Osteocyte (in vitro differentiated cells): ENCODE measurements around the gene DPF3. TPM values are rescaled to one million over a fixed set of nuclear protein-coding genes. Genes with fewer than 3 reads are reported as not detected.

Experiments
- DNase-seq: peaks from one replicate; pipeline ENCODE4 v3.0.0; 2021; ENCODE audit warnings: mixed read lengths; ENCODE audit not compliant: unreplicated experiment; ENCODE audit errors: extremely low spot score
- H3K27ac Mint-ChIP-seq: one replicate; pipeline ENCODE4 v1.8.0; 2021; ENCODE audit warnings: mild to moderate bottlenecking, mixed read lengths; ENCODE audit not compliant: unreplicated experiment
- H3K27me3 Mint-ChIP-seq: one replicate; pipeline ENCODE4 v1.8.0; 2021; ENCODE audit warnings: mixed read lengths; ENCODE audit not compliant: unreplicated experiment
- H3K36me3 Mint-ChIP-seq: one replicate; pipeline ENCODE4 v1.8.0; 2021; ENCODE audit warnings: mixed read lengths; ENCODE audit not compliant: unreplicated experiment
- H3K4me1 Mint-ChIP-seq: one replicate; pipeline ENCODE4 v1.8.0; 2021; ENCODE audit warnings: mixed read lengths; ENCODE audit not compliant: unreplicated experiment
- H3K4me3 Mint-ChIP-seq: one replicate; pipeline ENCODE4 v1.8.0; 2021; ENCODE audit warnings: mild to moderate bottlenecking, moderate library complexity, mixed read lengths; ENCODE audit not compliant: unreplicated experiment
- H3K9me3 Mint-ChIP-seq: one replicate; pipeline ENCODE4 v1.8.0; 2021; ENCODE audit warnings: mixed read lengths; ENCODE audit not compliant: unreplicated experiment
- total RNA-seq: library from RNA; stranded (reverse); gene quantifications from 2 replicates; pipeline ENCODE4 v1.2.1, GENCODE V29; 2021
- TF ChIP-seq, protein P1 (sequence below): fragments of 200-600 bp; sonication (generic); IDR thresholded peaks from 2 replicates; pipeline ENCODE4 v1.5.0; 2021; ENCODE audit warnings: antibody characterized with exemption, mild to moderate bottlenecking, moderate library complexity

Gene DPF3
- total RNA-seq, 1 donor from 2014 or later, result 5.8 TPM

DNA sequence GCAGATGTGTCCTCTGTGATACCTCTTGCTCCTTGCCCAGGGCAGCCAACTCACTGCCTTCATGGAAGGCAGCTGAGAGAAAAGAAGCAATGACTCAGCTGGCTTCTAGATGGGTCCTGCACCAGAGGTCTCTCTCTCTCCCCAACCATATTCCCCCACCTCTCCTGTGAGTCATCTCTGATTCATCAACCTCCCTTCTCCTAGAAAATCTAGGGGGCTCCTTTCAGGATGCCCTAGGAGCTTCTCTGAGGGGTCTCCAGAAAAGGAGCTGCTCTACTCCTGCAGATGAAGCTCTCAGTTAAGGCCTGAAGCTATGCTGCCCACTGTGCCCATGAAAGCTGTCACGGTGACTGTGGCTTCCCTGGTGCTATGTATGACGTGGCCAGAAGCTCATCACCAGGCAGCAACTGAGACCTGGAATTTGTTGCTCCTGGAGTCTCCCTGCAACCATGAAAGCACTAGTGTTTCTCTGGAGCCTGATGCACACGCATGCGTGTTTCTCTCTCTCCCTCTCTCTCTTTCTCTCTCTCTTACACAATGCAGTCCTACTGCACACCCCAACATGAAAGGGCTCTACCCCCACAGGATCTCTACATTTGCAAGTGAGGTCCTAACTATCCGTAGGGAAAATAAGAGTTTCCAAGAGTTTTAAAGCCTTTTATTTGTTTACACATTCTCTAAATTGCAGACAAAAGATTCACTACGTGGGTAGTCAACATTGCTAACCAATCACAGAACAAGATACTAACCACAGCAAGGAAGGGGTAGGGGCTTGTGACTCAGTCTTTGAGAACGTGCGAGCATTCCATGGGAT is 285.3 kb downstream of the DPF3 start:
- Mint-ChIP-seq H3K4me1 (peaks cover 31% of the 10 kb centered on the region), H3K27ac (peak overlapping the region; percentile 79), H3K9me3 (no peaks in the 10 kb centered on the region), H3K27me3 (no peaks in the 10 kb centered on the region), H3K4me3 (no peak overlapping the region), H3K36me3 (no peaks in the 10 kb centered on the region)
- TF ChIP-seq, protein P1, sequence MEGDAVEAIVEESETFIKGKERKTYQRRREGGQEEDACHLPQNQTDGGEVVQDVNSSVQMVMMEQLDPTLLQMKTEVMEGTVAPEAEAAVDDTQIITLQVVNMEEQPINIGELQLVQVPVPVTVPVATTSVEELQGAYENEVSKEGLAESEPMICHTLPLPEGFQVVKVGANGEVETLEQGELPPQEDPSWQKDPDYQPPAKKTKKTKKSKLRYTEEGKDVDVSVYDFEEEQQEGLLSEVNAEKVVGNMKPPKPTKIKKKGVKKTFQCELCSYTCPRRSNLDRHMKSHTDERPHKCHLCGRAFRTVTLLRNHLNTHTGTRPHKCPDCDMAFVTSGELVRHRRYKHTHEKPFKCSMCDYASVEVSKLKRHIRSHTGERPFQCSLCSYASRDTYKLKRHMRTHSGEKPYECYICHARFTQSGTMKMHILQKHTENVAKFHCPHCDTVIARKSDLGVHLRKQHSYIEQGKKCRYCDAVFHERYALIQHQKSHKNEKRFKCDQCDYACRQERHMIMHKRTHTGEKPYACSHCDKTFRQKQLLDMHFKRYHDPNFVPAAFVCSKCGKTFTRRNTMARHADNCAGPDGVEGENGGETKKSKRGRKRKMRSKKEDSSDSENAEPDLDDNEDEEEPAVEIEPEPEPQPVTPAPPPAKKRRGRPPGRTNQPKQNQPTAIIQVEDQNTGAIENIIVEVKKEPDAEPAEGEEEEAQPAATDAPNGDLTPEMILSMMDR, result no peak
- peak; percentile 63 for DNase-seq

DNA sequence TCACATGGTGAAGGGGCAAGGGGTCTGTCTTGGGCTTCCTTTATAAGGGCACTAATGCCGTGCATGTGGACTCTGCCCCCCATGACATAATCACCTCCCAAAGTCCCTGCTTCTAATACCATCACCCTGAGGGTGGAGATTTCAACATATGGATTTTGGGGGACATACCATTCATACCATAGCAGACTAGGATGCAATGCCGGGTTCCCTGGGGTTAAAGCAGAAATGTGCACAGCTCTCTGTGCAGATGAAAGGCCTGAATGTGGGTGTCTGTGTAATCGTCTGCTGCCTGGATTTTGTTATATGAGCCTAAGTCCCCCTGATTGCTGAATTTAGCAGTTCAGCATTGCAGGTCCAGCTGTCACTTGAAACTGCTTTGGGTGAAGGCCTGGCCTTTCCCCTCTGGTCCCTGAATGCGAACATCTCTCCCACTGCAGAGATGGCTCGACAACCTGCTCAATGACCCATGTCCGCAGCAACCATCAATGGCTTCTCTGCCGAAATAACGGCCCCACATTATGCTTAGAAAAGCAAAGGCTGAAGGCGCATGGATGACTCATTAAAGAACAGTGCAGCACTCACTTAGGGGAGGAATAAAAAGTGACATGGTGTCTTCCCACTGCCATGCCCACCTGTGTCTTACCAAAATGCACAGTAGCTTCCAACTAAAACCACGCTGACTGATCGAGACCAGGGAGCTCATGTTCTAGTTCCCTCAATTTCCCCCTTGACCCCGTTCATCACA is 286.3 kb downstream of the DPF3 start:
- no peaks in the 10 kb centered on the region for H3K36me3 Mint-ChIP-seq
- DNase-seq, result peak; percentile 67
- H3K27ac Mint-ChIP-seq, result peak overlapping the region; percentile 79
- TF ChIP-seq, protein P1, result no peak
- H3K4me1 Mint-ChIP-seq, result peaks cover 26% of the 10 kb centered on the region
- no peak overlapping the region for H3K4me3 Mint-ChIP-seq
- H3K27me3 Mint-ChIP-seq, result no peaks in the 10 kb centered on the region
- H3K9me3 Mint-ChIP-seq, result no peaks in the 10 kb centered on the region

- Mint-ChIP-seq H3K27ac (no peak overlapping the region), H3K27me3 (no peaks in the 10 kb centered on the region), H3K9me3 (no peaks in the 10 kb centered on the region), H3K36me3 (no peaks in the 10 kb centered on the region), H3K4me3 (no peak overlapping the region), H3K4me1 (peaks cover 26% of the 10 kb centered on the region)
- DNase-seq, result peak; percentile 8
- TF ChIP-seq, protein P1, result no peak
These were observed 287.0 kb downstream of the DPF3 start for GRCh38 chr14:72606879-72607278.

- Mint-ChIP-seq H3K27me3 (no peaks in the 10 kb centered on the region), H3K36me3 (no peaks in the 10 kb centered on the region), H3K9me3 (no peaks in the 10 kb centered on the region), H3K27ac (no peak overlapping the region), H3K4me3 (no peak overlapping the region), H3K4me1 (peaks cover 26% of the 10 kb centered on the region)
- no peak for DNase-seq
- TF ChIP-seq, protein P1, result no peak
These were observed 288.0 kb downstream of the DPF3 start for GRCh38 chr14:72605921-72606220.
